GM19324 (cell line): ENCODE data around the gene MACF1.
"Not testable (repeated sequence)": the region's sequence is repeated elsewhere in the genome, so short reads cannot be mapped to it uniquely, and the experiment has no call there.

Experiments
- ATAC-seq: cut with Tn5 transposase; IDR thresholded peaks from one replicate; pipeline ENCODE4 v1.9.1; 2021; ENCODE audit warnings: mild to moderate bottlenecking, moderate library complexity; ENCODE audit not compliant: unreplicated experiment, low FRiP score

The MACF1 gene

DNA sequence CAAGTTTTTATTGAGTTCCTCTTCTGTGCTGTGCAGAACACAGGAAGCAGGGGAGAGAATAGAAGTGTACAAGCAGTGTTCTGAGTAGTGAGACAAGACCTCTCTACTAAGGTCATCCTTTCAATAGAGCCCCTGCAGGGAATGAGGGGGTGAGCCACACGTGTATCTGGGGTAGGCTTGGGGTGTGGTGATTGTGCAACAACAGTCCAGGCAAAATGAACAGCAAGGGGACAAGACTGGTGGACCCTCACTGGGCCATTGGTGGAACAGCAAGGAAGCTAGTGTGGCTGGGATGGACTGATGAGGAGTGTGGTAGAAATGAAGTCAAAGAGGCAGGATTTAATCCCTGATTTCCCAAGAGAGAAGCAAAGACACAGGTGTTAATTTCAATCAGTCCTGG, 278.8 kb downstream of the MACF1 start:
- ATAC-seq, result no peak

DNA sequence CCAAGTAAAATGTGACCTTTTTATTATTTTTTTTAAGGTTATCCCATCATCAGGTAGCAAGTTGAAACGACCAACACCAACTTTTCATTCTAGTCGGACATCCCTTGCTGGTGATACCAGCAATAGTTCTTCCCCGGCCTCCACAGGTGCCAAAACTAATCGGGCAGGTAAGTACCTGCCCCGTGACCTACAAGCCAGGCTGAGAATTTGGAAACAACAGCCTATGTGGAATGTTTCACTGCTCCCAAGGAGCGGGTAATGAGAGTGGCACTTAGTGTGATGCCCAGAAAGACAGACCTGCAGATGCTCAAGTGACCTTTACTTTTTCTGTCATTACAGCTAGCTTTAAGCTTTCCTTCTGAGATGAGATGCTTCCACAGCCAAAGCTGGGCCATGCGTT, 280.1 kb downstream of the MACF1 start:
- no peak for ATAC-seq

DNA sequence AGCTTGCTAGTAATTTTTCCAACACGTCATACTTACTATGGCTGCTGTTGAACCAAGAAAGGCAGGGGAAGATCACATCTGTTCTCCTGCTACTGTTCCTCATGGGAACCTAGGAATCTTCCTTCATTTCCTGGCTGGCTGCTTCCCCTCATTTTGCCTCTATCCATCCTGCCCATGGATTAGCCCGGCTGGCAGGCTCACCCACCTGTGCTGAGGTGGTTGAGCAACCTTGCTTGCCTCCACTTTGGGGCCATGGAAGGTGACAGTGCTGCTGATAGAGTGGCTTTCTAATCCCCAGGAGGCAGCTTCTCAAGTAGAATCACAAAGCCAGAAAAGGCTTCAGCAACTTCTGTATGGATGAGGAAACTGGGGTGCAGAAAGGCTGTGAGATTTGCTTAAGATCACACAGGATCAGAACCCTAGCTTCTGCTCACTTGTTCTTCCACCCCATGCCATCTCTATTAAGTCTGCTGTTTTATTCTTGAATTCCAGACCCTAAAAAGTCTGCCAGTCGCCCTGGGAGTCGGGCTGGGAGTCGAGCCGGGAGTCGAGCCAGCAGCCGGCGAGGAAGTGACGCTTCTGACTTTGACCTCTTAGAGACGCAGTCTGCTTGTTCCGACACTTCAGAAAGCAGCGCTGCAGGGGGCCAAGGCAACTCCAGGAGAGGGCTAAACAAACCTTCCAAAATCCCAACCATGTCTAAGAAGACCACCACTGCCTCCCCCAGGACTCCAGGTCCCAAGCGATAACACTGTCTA, 280.7 kb downstream of the MACF1 start:
- ATAC-seq, result no peak

DNA sequence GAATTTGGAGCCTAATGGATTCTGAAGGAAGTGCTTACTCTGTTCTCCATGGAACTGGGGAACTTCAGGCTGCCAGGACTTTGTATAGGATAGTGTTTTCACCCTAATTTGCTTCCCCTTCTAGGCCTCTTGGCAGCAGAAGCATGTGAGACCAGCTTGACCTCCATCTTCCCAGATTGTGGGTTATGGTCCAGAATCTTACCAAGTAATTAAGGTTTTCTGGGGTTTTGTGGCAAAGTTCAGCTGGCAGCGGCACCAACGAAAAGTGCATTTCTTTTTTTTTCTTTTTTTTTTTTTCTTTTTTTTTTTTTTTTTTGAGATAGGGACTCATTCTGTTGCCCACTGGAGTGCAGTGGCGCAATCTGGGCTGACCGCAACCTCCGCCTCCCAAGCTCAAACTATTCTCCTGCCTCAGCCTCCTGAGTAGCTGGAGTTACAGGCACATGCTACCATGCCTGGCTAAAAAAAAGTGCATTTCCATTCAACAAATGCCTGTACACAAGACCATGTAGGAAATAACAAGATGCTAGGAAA, 283.6 kb downstream of the MACF1 start:
- ATAC-seq, result no peak

DNA sequence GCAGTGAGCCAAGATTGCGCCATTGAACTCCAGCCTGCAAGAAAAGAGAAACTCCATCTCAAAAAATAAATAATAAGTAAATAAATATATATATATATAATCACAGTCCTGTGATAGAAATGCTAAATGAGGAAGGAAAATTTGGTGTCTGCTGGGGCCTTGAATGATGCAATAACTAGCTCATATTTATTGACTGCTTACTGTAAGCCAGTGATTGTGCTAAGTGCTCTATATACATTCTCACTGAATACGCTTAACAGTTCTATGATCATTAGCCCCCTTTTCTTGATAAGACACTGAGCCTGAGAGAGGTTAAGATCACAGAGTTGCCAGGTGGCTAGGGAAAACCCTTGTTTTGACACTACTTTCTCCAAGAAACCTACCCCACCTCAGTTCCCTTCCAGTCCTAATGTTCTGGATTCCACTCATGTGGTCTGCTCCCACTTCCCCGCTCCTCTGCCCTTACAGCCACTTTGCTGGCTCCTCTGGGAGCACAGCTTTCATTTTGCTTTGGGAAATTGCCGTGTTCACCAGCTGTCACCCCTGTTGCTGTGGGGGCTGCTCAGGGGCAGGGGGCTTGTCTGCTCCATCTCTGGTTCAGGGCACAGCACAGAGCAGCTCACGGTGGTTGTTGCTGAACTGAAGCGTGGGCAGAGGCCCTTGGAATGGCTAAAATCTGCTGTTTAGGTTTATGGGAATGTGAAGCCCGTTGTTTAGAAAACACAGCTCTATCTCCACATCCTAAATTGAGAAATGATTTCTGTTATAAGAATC, 284.5 kb downstream of the MACF1 start:
- ATAC-seq, result no peak

DNA sequence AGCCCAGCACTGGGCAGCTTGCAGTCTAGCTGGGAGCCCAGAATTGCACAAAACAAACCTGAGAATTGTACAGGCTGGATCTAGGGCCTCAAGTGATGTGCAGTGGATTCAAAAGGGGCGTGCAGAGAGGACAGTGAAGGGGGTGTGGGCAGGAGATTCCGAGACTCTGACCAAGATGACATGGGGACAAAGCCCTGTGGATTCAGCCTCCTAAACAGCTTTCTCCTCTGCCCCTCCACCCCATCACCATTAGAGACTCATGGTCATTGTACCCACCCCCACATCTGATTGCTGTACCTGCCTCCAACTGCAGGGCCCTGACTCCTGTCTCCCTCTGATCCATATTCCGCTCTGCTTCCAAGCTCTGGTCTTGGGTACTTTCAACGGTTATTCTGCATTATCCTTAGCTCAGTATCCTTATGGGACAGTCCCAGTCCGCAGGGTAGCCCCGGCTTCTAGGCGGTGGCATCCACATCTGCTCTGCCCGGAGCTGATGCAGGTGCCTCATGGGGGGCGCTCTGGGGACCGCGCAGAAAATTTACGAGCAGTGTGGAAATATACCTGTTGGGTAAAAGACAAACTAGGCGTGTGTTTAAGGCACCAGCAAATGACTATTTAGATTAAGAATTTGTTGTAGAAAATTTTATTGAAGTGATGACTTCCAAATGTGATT, 285.2 kb downstream of the MACF1 start:
- ATAC-seq, result no peak

DNA sequence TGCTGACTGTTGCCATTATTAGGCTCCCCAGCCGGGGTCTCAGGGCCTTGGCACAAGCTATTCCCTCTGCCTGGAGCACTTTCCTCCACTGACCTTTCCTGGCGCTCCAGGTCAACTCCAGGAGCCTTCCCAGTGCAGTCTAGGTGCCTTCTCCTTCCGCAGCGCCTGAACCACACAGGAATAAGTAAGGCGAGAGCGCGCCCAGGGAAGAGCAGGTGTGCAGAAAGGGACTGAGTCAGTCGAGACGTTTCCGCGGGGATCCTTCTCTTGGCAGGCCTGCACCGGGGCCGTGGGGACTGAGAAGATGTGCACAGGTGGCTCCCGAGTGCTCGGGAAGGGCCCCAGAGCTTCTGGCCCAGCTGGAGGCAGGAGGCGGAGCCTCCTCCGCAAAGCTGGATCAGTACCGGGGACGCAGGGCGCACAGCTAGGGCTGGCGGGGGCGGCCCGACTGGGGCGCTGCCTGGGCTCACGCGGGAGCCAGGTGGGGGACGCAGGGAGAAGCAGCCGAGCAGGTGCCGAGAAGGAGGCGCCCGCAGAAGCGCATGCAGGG, 286.2 kb downstream of the MACF1 start:
- ATAC-seq, result no peak

DNA sequence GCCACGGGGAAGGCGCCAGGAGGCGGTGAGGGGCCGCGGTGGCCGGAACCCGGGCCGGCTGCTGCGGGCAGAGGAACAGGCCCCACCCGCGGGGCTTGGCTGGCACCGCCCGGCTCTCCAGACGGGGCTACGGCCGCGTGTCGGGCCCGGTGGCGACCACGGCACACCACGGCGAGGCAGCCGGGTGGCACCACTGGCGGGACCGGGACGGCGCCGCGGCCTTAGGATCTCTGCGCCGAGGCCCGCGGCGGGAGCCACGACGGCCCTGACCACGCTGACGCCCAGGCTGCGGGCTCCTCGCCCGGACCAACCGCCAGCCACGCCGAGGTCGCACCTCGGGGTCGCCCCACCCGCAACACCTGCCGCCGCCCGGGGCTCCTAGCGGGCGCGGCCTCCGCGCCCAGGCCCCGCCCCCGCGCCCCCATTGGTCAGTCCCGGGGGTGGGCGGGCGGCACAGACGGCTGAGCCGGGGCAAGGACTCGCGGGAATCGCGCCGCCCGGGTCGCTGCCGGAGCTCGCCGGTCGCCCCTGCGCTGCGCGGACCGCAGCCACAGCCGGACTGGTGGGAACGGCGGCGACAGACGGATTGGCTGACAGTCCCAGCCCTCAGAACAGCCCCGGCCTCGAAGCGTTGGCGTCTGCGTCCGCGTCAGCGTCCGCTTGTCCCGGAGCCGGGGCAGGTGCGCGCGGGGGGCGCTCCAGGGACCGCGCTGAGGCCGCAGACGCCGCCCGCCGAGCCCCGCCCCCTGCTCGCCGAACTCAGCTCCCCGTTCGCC, 286.8 kb downstream of the MACF1 start, which contains the start of gene BMP8A:
Gene BMP8A (plus strand): TSS at position 491 of the 776 bp plus-strand sequence. CDS start 356 bp downstream, outside the sequence.
- ATAC-seq, result peak; percentile 66

DNA sequence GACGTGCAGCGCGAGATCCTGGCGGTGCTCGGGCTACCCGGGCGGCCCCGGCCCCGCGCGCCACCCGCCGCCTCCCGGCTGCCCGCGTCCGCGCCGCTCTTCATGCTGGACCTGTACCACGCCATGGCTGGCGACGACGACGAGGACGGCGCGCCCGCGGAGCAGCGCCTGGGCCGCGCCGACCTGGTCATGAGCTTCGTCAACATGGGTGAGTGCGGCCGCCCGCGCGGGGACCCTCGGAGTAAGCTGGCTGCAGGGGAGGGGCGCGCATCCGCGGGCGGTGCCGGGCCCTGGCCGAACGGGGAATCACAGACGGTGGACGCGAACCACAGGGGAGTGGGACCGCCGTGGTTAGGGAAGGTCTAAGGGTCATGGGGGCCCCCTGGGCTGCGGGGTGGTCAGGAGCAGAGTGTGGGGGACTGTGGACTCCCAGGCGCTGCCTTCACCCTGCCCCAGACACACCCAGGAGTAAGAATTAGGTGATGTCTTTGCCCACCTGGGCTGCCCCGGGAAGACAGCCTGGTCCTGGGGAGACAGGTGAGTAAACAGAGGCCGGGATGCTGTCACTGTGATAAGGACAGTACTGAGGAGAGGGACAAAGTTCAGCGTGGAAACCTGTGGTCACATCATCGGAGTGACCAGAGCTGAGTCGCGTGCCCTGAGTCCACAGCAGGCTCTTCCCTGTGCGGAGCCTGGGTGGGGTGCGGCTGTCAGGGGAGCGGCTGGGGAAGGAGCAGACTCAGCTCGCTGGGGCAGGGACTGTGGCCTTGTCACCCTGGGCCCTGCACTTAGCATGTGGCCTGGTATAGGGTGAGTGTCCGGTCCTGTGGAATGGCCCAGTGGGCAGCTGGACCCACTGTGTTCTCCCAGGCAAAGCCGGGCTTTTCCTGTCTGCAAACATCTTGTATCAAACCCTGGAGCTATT, 287.9 kb downstream of the MACF1 start:
- ATAC-seq, result not testable (repeated sequence)

DNA sequence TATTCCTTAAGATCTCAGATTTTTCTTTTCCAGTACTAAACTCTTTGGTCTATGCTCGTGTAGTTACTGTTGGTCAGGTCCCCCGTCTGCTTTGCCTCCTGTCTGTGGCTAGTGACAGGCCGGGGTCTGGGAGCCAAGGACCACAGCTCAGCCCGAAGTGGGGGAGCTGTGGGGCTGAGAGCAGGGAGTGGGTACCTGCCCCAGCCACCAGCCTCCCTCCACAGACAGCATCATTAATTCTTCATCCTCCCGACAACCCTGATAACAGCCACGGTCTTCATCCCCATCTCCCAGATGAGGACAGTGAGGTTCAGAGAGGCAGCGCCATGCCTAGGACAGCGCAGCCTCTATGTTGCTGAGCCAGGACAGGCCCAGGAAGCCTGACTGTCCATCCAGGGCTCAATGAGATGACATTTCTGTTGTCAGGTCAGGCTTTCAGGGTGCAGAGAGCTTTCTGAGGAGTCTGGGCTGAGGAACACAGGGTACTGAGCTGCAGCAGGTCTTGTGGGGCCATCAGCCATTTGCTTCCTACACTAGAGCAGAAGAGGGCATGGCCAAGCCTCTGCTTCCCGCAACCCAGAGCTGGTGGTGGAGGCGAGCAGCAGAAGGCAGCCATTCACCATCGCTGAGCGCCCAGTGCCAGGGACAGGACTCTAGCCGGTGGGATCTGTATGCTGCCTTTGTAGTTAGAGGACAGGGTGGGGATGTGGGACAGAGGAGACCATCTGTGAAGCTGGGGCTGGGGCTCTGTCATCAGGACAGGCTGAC, 288.7 kb downstream of the MACF1 start:
- ATAC-seq, result not testable (repeated sequence)

DNA sequence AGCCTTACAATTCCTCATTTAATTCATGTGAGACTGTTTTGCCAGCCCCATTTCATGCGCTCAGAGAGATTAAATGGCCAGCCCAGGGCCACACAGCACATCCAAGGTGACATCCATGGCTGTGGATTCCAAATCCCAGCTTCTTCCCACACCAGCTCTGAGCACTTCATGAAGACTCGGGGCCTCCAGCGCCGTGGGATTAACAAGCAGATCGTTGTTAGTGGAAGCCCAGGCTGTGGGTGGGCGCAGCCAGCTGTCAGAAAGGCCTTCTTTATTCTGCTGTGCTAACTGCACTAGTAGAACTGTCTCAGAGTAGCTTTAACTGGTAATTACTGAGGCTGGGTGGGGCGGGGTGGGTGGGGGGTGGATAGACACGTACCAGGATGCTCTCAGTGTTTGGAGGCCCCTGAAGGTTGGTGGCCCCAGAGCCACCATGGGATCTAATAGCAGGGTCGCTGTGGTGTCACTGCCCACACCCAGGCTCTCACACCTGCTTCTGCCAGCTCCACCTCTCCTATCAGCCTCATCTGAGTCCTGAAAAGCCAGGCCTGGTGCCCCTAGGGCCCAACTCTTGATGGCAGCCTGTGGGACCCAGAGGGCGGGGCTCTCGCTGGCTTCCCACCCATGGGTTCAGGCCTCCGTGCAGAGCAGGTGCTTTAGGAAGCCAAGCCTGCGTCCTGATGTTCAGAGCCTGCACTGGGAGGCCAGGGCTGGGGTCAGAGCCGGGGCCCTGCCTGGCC, 290.3 kb downstream of the MACF1 start:
- ATAC-seq, result no peak

DNA sequence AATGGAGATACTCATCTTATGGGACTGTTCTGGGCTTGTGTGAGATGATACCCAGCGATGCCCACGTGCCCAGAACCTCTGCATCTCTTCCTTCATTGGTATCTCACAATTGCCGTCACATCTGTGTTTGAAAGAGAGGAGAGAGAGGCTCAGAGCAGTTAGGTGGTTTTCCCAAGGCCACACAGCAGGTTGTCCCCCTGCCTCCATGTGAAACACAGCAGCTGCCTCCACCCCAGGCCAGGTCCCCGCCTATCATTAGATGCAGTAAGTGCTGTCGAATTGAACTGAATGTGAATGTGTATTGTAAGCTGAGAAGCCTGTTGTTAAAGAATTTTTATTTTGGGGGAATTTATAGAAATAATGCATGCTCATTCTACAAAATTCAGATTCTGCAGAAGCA, 292.0 kb downstream of the MACF1 start:
- not testable (repeated sequence) for ATAC-seq

DNA sequence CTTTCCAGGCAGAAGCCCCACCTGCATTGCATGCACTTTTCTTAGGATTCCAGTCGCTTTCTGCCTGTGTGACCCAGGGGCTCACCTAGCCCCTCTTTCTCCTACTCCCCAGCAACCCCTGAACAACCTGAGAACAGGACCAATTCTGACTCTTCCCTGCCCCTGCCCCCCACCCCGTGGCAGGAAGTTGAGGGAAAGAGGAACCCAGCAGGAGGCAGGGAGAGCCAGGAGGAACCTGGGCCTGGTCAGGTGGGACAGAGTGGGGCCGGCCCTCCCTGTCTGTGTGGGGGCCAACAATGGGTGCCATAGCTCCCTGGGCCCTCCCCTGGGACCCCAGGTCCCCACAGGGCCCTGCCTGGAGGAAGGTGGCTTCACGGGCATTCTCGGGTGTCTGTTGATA, 293.1 kb downstream of the MACF1 start:
- ATAC-seq, result no peak

DNA sequence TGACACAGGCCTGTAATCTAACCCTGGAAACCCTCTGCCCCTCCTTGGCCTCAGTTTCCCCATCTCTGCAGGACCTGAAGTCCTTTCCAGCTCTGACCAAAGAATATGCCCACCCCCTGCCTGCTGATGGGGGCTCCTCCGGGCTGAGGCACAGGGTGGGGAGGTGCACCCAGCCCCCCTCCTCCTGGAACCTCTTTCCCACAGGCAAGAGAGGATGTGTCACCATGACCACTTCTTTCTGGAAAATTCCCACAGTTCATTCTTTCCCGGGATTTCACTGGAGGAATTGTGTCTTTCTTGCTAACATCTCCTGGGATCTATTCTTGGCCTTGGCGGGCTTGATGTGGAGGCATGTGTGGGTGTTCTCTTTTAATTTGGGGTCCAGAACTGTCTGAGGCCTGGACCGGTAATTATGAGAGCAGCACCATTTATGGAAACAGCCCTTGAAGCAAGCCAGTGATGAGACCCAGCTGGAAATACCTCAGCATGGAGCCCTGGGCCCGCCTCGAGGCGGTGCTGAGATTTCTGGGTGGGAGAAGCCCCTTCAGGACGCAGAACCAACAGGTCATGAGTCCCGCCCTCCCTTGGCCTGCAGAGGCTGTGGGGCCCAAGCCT, 293.7 kb downstream of the MACF1 start:
- not testable (repeated sequence) for ATAC-seq

DNA sequence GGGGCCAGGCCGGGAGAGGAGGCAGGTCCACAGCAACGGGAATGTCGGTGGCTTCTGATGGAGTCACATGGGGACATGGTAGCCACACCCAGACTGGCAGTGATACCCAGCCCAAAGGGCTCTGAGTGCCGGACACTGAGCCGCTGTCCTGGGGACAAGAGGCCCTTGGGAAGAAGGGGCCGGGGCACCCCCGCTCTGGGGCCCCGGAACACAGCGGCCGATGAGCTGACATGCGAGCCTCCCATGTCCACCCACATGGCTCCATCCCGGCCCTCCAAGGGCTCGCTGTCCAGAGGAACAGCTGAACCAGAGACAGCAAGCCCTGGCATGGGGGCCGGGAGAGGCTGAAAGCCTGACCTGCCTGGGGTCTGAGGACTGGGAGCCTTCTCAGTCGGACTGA, 294.3 kb downstream of the MACF1 start:
- not testable (repeated sequence) for ATAC-seq

DNA sequence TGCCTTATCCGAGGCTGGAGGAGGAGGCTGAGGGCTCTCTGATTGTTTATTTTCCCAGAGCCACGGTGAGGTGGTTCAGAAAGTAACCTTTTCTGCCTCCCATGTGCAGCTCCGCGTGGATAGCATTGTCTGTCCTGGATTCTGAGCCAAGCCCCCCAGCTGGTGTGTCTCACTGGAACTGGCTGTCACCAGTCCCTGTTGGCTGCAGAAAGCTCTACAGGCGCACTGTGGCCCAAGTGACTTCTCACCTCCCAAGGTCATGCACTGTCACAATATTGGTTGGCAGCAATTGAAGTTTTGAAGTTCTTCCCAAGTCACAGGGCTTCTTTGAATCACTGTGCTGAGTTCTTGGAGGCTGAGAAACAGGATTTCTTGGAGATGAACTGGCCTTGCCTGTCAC, 295.2 kb downstream of the MACF1 start:
- no peak for ATAC-seq

DNA sequence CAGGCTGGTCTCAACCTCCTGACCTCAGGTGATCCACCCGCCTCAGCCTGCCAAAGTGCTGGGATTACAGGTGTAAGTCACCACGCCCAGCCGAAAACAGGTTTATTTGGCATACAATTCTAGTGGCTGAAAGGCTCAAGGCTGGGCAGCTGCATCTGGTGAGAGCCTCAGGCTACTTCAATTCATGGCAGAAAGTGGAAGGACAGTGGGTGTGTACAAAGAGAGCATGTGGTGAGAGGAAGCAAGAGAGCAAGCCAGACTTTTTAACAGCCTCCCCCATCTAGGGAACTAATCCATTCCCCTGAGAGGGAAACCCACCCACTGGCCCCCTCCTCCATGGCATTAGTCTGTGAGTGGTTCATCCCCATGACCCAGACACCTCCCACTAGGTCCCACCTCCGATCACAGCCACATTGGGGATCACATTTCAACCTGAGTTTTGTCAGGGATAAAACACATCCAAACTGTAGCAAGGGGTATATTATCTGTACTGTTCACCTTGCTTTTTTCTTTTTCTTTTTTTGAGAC, 296.4 kb downstream of the MACF1 start:
- no peak for ATAC-seq
